ENCODE results near the gene WDR20. TPM values are rescaled to one million over a fixed set of nuclear protein-coding genes. Genes with fewer than 3 reads are reported as not detected.

Gene WDR20
- total and polyA plus RNA-seq, 10 of the 15 experiments (the other 5 are each of a cell fraction or from before 2014, with no cell fraction given), result 9.1 to 25.9 (median 18.4) TPM

- H3K36me3 ChIP-seq (ENCODE audit: control insufficient read depth in 2 of 2, insufficient read depth in 2 of 2, low read length in 1 of 2), result no peaks in the 10 kb centered on the region
- peak overlapping the region; percentile 7; the same call in 1 of the 2 replicates for H3K4me2 ChIP-seq (ENCODE audit: control insufficient read depth, insufficient read depth)
- in situ Hi-C loops (cut with MboI) (no loop called here), intact Hi-C loops (cut with micrococcal nuclease; ENCODE audit: unreplicated experiment) (no loop called here)
- H3K4me3 ChIP-seq, result no peak overlapping the region
- H3K27ac ChIP-seq (ENCODE audit: control insufficient read depth, insufficient read depth), result no peak overlapping the region
- H3K27me3 ChIP-seq (replicated peaks in 1 of 2; ENCODE audit: control insufficient read depth in 2 of 2, insufficient read depth in 2 of 2, low read length in 1 of 2), result no peaks in the 10 kb centered on the region
- ChIA-PET SMC1A (ENCODE audit: uncharacterized antibody, unreplicated experiment) (no interaction called here), CTCF (no interaction called here), RAD21 (ENCODE audit: unreplicated experiment) (interaction anchor here (0.6 to 0.7 kb wide), 2 partner anchors 17 to 1763 kb away, joined by 3 read pairs; no protein-coding TSS in a partner anchor), POLR2A (interaction anchor here (1.3 kb wide), 1 partner anchor 15 kb away, joined by 4 read pairs; no protein-coding TSS in a partner anchor)
- H3K4me1 ChIP-seq (ENCODE audit: control insufficient read depth, insufficient read depth, low read length), result peaks cover 10% of the 10 kb centered on the region
- 40% methylated on average over 9 of the region's 10 CpGs for WGBS (ENCODE audit: insufficient coverage, insufficient replicate concordance, low lambda C conversion rate, missing lambda C conversion rate)
- H3K9ac ChIP-seq (ENCODE audit: control insufficient read depth, insufficient read depth, low read length), result no peak overlapping the region
- no peak for DNase-seq (ENCODE audit: low read depth, low spot score)
- no peak for TF ChIP-seq POU2F2 (IDR thresholded peaks at IDR 0.05; ENCODE audit: borderline replicate concordance, low read depth, low read length)
- TF ChIP-seq PAX8 (IDR thresholded peaks at IDR 0.05), result no peak
- no peak for TF ChIP-seq TAF1 (IDR thresholded peaks at IDR 0.05; ENCODE audit: borderline replicate concordance, low read depth, low read length)
- TF ChIP-seq PKNOX1 (IDR thresholded peaks at IDR 0.05), result no peak
- no peak for TF ChIP-seq BMI1 (IDR thresholded peaks at IDR 0.05; ENCODE audit: borderline replicate concordance)
- TF ChIP-seq DPF2 (IDR thresholded peaks at IDR 0.05), result no peak
- no peak for TF ChIP-seq EED (IDR thresholded peaks at IDR 0.05; ENCODE audit: low read depth)
- TF ChIP-seq ZNF384 (IDR thresholded peaks at IDR 0.05; ENCODE audit: borderline replicate concordance, low read depth, low read length), result peak; percentile 97
- TF ChIP-seq YY1 (IDR thresholded peaks at IDR 0.05; ENCODE audit: low read depth, low read length), result 0 out of 2 replicates have a peak, but pooled peaks have one; percentile 35
- no peak for TF ChIP-seq ZBTB4 (CRISPR knock-in tag; IDR thresholded peaks at IDR 0.05)
- TF ChIP-seq SPI1 (IDR thresholded peaks at IDR 0.05; ENCODE audit: borderline replicate concordance, insufficient read depth, low read depth, low read length), result peak; percentile 94
- no peak for TF ChIP-seq SUZ12 (IDR thresholded peaks at IDR 0.05; ENCODE audit: unreplicated experiment)
- TF ChIP-seq KDM1A (IDR thresholded peaks at IDR 0.05; ENCODE audit: borderline replicate concordance), result no peak
- TF ChIP-seq PAX5 (IDR thresholded peaks at IDR 0.05; ENCODE audit: borderline replicate concordance, low read depth, low read length), result peak; percentile 81
- peak; percentile 69; the same call in 1 of the 2 replicates for TF ChIP-seq IRF4 (IDR thresholded peaks at IDR 0.05; ENCODE audit: low read depth, low read length)
- no peak for TF ChIP-seq RAD21 (IDR thresholded peaks at IDR 0.05; ENCODE audit: insufficient read depth, low read depth, low read length)
- TF ChIP-seq TCF12 (IDR thresholded peaks at IDR 0.05; ENCODE audit: low read depth, low read length), result no peak
- H3K79me2 ChIP-seq (ENCODE audit: control insufficient read depth, insufficient read depth, low read length), result no peaks in the 10 kb centered on the region
- peak; percentile 66 for FAIRE-seq
- BruUV-seq (replicated peaks), result no TSS peak
- no peaks in the 10 kb centered on the region for H3K9me3 ChIP-seq (replicated peaks; ENCODE audit: control insufficient read depth, insufficient read depth, low read length)
- ATAC-seq, result peak; percentile 94
- H2AFZ ChIP-seq (ENCODE audit: control insufficient read depth, low read depth, low read length), result peak overlapping the region; percentile 6; the same call in 1 of the 2 replicates
- H4K20me1 ChIP-seq (ENCODE audit: control insufficient read depth, insufficient read depth), result no peaks in the 10 kb centered on the region
Measured at GRCh38 chr14:102103062-102103695, 36.5 kb upstream of the WDR20 start.

All from GM12878 (cell line).